Suprapubic skin (tissue), 4 donors: Measurements from ENCODE around the gene TTLL6. TPM values are rescaled to one million over a fixed set of nuclear protein-coding genes. Genes with fewer than 3 reads are reported as not detected.
A peak's percentile ranks its signal among the peaks of the same experiment; 100 is the strongest.

ENCODE experiments used
- DNase-seq, 2 donors: peaks; one replicate each; pipeline ENCODE4 v3.0.0-alpha.2; 2019; ENCODE audit warnings: low spot score in 2 of 2
- H3K27ac ChIP-seq: fragments of 200-600 bp; sonication (generic); one replicate; pipeline ENCODE4 v1.5.1; 2019
- H3K27me3 ChIP-seq: fragments of 200-600 bp; sonication (generic); one replicate; pipeline ENCODE4 v1.5.1; 2019
- H3K36me3 ChIP-seq: fragments of 200-600 bp; sonication (generic); one replicate; pipeline ENCODE4 v1.5.1; 2019
- H3K4me1 ChIP-seq: fragments of 200-600 bp; sonication (generic); one replicate; pipeline ENCODE4 v1.5.1; 2019
- H3K4me3 ChIP-seq: fragments of 200-600 bp; sonication (generic); one replicate; pipeline ENCODE4 v1.5.1; 2019; ENCODE audit warnings: mild to moderate bottlenecking
- H3K9me3 ChIP-seq: fragments of 200-600 bp; sonication (generic); one replicate; pipeline ENCODE4 v1.5.1; 2019
- EP300 ChIP-seq: sonication (generic); formaldehyde crosslinking; IDR thresholded peaks from one replicate; pipeline ENCODE4 v1.6.1; 2017; ENCODE audit warnings: antibody characterized with exemption
- POLR2A ChIP-seq, 2 donors: fragments of 450-650 bp; IDR thresholded peaks; one replicate each; pipeline ENCODE4 v1.6.1; 2017; ENCODE audit warnings: antibody characterized with exemption in 2 of 2, mild to moderate bottlenecking in 2 of 2, moderate library complexity in 2 of 2
- POLR2AphosphoS5 ChIP-seq, 3 donors: sonication (generic); formaldehyde crosslinking; IDR thresholded peaks; one replicate each; pipeline ENCODE4 v1.6.1; 2017; ENCODE audit warnings: antibody characterized with exemption in 3 of 3
- WGBS: methylation state at CpG from one replicate; pipeline ENCODE4 v1.1.5; 2018; 5-methylcytosine and 5-hydroxymethylcytosine counted together
- total RNA-seq, 4 donors: library from RNA; depleted of rRNA; stranded (reverse); fragments of >200 nt; gene quantifications; one replicate each; pipeline ENCODE4 v1.1.0, GENCODE V29; 2016
- TF ChIP-seq, protein P1 (sequence below), 2 donors: fragments of 200-600 bp in 1 of 2; fragments of 450-650 bp in 1 of 2; sonication (generic) in 1 of 2; IDR thresholded peaks; one replicate each; pipeline ENCODE4 v1.5.1; 2016 to 2019; ENCODE audit warnings: antibody characterized with exemption in 2 of 2, mild to moderate bottlenecking in 1 of 2, moderate library complexity in 1 of 2

The TTLL6 gene
- total RNA-seq, 4 donors from 2014 or later = not detected

DNA sequence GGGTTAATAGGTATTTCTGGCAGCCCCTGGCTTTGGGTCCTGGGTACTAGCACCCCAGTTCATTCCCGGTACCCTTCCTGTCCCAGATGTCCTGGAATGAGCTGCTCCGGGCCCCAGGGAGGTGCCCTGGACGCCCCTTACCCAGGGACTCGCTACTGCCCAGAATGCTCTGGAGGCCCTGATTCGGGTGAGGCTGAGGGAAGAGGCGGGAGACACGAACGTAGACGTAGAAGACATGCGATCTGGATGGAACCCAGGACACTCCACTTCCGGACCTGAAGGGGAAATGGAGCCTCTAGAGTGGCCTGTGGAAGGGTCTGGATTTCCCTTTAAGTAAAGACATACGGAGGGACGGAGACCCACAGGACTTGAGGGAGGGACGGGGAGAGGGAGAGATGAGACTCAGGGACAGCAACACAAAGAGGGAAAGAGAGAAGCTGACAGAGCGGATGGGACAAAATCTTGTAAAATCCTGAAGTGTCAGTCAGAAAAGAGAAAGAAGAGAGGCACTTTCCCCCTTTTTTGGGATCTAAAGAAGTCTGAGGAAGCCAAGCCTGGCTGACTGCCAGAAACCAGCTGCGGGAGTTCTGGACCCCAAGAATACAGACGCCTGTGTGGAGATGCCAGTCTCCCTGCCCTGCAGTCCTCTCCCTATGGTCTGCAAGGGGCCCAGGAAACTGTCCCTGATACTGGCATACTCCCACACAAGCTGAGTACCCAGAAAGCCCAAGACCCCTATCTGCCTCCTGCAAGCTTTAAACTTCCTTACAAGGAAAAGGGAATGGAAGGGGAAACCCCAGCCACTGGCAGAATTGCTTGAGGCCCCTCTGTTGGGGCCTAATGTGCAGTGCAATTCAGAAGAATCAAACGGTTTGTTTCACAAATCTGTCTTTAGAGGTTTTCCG lies 87.4 kb downstream of the TTLL6 start:
- Histone ChIP-seq H3K4me1 (peaks cover 32% of the 10 kb centered on the region), H3K27me3 (peaks cover 100% of the 10 kb centered on the region), H3K9me3 (no peaks in the 10 kb centered on the region), H3K4me3 (no peak overlapping the region), H3K36me3 (no peaks in the 10 kb centered on the region), H3K27ac (no peak overlapping the region)
- DNase-seq = peak in 1 of 2 donors; percentile 50
- TF ChIP-seq EP300 (no peak), POLR2AphosphoS5 (IDR thresholded peaks at IDR 0.05) (no peak)
- TF ChIP-seq, protein P1, sequence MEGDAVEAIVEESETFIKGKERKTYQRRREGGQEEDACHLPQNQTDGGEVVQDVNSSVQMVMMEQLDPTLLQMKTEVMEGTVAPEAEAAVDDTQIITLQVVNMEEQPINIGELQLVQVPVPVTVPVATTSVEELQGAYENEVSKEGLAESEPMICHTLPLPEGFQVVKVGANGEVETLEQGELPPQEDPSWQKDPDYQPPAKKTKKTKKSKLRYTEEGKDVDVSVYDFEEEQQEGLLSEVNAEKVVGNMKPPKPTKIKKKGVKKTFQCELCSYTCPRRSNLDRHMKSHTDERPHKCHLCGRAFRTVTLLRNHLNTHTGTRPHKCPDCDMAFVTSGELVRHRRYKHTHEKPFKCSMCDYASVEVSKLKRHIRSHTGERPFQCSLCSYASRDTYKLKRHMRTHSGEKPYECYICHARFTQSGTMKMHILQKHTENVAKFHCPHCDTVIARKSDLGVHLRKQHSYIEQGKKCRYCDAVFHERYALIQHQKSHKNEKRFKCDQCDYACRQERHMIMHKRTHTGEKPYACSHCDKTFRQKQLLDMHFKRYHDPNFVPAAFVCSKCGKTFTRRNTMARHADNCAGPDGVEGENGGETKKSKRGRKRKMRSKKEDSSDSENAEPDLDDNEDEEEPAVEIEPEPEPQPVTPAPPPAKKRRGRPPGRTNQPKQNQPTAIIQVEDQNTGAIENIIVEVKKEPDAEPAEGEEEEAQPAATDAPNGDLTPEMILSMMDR (IDR thresholded peaks at IDR 0.05) = no peak
- 7% methylated on average over 18 of the region's 19 CpGs for WGBS

DNA sequence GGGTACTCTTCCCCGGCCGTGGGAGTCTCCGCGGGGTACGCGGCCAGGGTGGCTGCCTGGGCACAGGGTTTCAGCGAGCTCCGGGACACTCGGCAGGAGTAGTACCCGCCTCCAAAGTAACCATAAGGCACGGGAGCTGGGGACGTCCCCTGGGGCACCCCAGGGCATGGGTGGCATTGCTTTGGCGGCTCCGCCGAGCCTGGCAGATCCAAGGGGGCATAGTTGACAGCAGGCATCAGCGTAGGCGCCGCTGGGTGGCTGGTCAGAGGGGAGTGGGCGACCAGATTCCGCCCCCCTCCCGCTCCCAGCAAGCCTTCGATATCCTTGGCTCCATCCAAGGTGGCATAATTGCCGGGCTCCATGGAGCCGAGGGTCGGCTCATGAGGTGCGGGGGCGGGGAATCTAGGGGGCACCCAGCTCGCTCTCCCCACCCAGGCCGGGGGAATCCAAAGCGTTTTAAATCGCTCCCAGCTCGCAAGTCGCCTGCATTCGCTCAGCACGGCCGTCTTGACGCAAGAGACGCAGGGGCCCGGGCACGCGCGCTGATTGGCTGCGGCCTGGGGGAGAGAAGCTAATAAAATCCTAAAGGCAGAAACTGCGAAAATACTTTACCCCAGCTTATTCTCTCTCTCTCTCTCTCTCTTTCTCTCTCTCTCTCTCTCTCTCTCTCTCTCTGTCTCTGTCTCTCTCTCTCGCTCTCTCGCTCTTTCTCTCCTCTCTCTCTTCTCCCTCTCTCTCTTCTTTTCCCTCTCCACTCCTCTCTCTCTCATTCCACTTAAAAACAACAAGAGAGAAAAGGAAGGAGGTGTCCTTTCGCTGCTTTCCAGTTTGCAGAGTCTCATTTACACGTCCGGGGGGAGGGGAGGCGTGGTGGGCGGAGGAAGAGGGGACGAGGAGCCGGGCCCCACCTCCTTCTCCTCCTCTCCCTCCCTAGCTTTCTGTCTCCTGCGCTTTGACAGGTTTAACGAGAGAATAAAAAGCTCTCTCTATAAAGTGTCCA lies 88.5 kb downstream of the TTLL6 start, which contains the start of gene HOXB13:
Gene HOXB13, minus strand, starts transcription at position 519 of the 1,000 bp plus-strand sequence. Its CDS starts 157 bp downstream, at position 362.
- no peak for TF ChIP-seq EP300
- no peak for TF ChIP-seq POLR2AphosphoS5 (IDR thresholded peaks at IDR 0.05)
- DNase-seq = peak in 1 of 2 donors; percentile 56
- no peaks in the 10 kb centered on the region for H3K9me3 ChIP-seq
- H3K36me3 ChIP-seq = no peaks in the 10 kb centered on the region
- peaks cover 43% of the 10 kb centered on the region for H3K4me1 ChIP-seq
- peaks cover 100% of the 10 kb centered on the region for H3K27me3 ChIP-seq
- no peak within 1 kb of the TSS for H3K27ac ChIP-seq
- WGBS = 4% methylated on average over 50 of the region's 55 CpGs
- H3K4me3 ChIP-seq = peak within 1 kb of the TSS; percentile 39

DNA sequence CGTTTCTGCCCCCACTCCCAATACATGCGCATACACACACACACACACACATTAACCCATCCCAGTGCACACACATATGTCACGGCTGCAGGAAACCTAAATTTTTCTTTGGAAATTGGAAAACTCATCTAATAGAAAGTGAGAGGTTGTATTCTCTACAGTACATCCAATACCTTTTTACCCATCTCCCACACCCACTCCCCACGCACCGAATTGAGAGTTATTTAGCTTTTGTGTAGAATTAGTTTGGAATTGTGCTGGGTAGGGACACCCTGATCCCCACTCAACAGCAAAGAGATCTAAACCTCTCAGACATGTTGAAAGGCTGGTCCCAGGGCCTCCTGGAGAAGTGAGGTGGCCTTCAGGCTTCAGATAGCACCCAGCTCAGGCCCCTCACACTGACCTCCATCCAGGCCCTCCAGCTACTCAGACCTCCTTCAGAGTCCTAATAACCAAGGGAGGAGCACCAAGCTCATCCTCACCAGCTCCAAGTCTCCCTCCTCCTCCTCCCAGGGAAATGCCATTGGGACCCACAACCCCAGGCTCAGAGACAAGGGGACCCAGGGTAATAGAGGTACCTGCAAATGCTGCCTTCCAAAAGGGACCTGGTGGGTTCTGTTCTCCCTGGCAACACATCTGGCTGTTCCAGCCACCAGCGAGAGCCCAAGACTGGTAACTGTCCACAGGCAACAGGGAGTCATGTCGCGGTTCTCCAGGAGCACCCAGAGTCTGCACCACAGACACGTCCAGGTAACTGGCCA lies 89.4 kb downstream of the TTLL6 start:
- H3K4me1 ChIP-seq = peaks cover 40% of the 10 kb centered on the region
- no peaks in the 10 kb centered on the region for H3K9me3 ChIP-seq
- H3K27me3 ChIP-seq = peaks cover 100% of the 10 kb centered on the region
- no peak overlapping the region for H3K4me3 ChIP-seq
- 35% methylated on average over 9 of the region's 9 CpGs for whole genome bisulfite sequencing
- no peaks in the 10 kb centered on the region for H3K36me3 ChIP-seq
- DNase-seq = peak in 1 of 2 donors; percentile 37
- no peak for TF ChIP-seq EP300
- no peak for TF ChIP-seq POLR2A (IDR thresholded peaks at IDR 0.05)
- H3K27ac ChIP-seq = no peak overlapping the region

DNA sequence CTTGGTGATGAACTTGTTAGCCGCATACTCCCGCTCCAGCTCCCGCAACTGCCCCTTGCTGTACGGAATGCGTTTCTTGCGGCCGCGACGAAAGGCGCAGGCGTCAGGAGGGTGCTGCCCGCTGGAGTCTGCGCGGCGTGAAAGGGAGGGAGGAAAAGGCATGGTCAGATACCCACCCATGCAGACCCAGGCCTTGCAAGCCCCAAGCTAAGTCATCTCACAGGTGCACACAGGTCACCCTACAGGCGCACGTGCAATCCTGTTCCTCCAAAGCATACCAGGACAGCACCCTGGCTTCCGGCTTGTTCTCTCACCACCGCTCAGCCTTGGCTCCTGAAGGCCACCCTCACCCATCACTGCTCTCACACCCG lies 90.1 kb downstream of the TTLL6 start:
- Histone ChIP-seq H3K4me3 (no peak overlapping the region), H3K36me3 (no peaks in the 10 kb centered on the region), H3K9me3 (no peaks in the 10 kb centered on the region), H3K27me3 (peaks cover 100% of the 10 kb centered on the region), H3K4me1 (peaks cover 40% of the 10 kb centered on the region), H3K27ac (no peak overlapping the region)
- DNase-seq = peak in 1 of 2 donors; percentile 46
- 15% methylated on average over 16 of the region's 20 CpGs for WGBS
- TF ChIP-seq EP300 = no peak
- TF ChIP-seq POLR2AphosphoS5 (IDR thresholded peaks at IDR 0.05) = no peak
- TF ChIP-seq POLR2A (IDR thresholded peaks at IDR 0.05) = no peak
- TF ChIP-seq, protein P1 (IDR thresholded peaks at IDR 0.05) = no peak

DNA sequence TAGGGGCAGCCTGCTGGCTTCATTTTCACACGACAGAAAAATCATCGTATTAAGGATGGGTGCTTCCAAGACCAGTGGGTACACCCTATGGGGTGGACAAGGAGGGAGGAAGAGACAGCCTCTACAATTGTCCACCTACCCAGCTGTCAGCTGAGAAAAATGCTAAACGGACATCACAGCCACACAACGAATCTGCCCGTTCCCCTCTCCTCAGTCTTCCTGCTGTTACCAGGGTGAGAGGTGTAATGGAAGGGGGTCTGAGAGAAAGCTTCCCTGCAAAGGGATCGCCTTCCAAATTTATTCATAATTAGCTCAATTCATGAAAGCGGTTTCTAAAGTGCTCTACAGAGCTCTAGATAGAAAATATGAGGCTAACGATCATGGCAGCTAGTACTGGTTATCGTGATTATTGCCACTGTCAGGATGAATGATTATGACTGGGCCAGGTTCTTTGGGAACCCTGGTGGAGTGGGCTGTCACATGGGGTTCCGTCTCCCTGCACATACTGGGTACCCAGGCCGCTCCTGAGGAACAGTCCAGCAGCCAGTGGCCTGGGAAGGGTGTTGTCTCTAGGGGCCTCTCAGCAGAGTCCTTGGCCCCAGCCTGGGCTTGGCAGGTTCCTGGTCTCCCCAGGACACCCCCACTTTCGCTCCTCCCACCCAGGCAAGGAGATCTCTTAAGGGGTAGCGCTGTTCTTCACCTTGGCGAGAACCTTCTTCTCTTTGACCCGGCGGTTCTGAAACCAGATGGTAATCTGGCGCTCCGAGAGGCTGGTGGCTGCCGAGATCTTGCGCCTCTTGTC lies 90.7 kb downstream of the TTLL6 start:
- Histone ChIP-seq H3K27ac (no peak overlapping the region), H3K9me3 (no peaks in the 10 kb centered on the region), H3K4me3 (no peak overlapping the region), H3K36me3 (no peaks in the 10 kb centered on the region), H3K4me1 (peaks cover 40% of the 10 kb centered on the region), H3K27me3 (peaks cover 100% of the 10 kb centered on the region)
- no peak for TF ChIP-seq POLR2A (IDR thresholded peaks at IDR 0.05)
- TF ChIP-seq, protein P1 (IDR thresholded peaks at IDR 0.05) = no peak
- no peak for TF ChIP-seq EP300
- TF ChIP-seq POLR2AphosphoS5 (IDR thresholded peaks at IDR 0.05) = no peak
- DNase-seq = peak in 1 of 2 donors; percentile 39
- WGBS = 23% methylated on average over 16 of the region's 20 CpGs
